GM23338 (cell line): ENCODE measurements around the gene BEST4. TPM values are rescaled to one million over a fixed set of nuclear protein-coding genes. Genes with fewer than 3 reads are reported as not detected.

Source experiments
- ATAC-seq: fragments of 200-7000 bp; cut with Tn5 transposase; 3 replicates; pipeline ENCODE4 v1.9.1; 2020
- DNase-seq: peaks from one replicate; pipeline ENCODE4 v3.0.0-alpha.2; 2015; ENCODE audit warnings: low spot score
- H2AFZ ChIP-seq: fragments of 200-600 bp; sonication (generic); 2 replicates; pipeline ENCODE4 v1.8.0; 2016; ENCODE audit warnings: antibody characterized with exemption, mild to moderate bottlenecking, moderate library complexity
- H3F3A ChIP-seq: fragments of 200-600 bp; sonication (generic); replicated peaks from 2 replicates; pipeline ENCODE4 v1.8.0; 2017; ENCODE audit warnings: antibody characterized with exemption, mixed run types, low read depth
- H3K27ac ChIP-seq: fragments of 200-600 bp; sonication (generic); 2 replicates; pipeline ENCODE4 v1.6.1; 2016; ENCODE audit warnings: low read depth
- H3K27me3 ChIP-seq: fragments of 200-600 bp; sonication (generic); 2 replicates; pipeline ENCODE4 v1.8.0; 2016; ENCODE audit warnings: mild to moderate bottlenecking, mixed run types, moderate library complexity; ENCODE audit not compliant: insufficient read depth
- H3K36me3 ChIP-seq: fragments of 200-600 bp; sonication (generic); 2 replicates; pipeline ENCODE4 v1.8.0; 2016; ENCODE audit warnings: mild to moderate bottlenecking; ENCODE audit not compliant: insufficient read depth
- H3K4me1 ChIP-seq: fragments of 200-600 bp; sonication (generic); 2 replicates; pipeline ENCODE4 v1.8.0; 2016; ENCODE audit warnings: mild to moderate bottlenecking, moderate library complexity; ENCODE audit not compliant: insufficient read depth
- H3K4me2 ChIP-seq: fragments of 200-600 bp; sonication (generic); 2 replicates; pipeline ENCODE4 v1.7.1; 2017; ENCODE audit warnings: mixed run types
- H3K4me3 ChIP-seq: fragments of 200-600 bp; sonication (generic); 2 replicates; pipeline ENCODE4 v1.6.1; 2016; ENCODE audit warnings: mixed run types
- H3K79me2 ChIP-seq: fragments of 200-600 bp; sonication (generic); replicated peaks from 2 replicates; pipeline ENCODE4 v1.8.0; 2017; ENCODE audit warnings: mild to moderate bottlenecking; ENCODE audit not compliant: insufficient read depth
- H3K9me2 ChIP-seq: fragments of 200-600 bp; sonication (generic); 2 replicates; pipeline ENCODE4 v1.8.0; 2017; ENCODE audit not compliant: insufficient read depth
- H4K20me1 ChIP-seq: fragments of 200-600 bp; sonication (generic); replicated peaks from 2 replicates; pipeline ENCODE4 v1.8.0; 2017; ENCODE audit warnings: mild to moderate bottlenecking; ENCODE audit not compliant: insufficient read depth
- H3K27ac Mint-ChIP-seq: 2 replicates; pipeline ENCODE4 v1.8.0; 2020; ENCODE audit warnings: inconsistent platforms, mild to moderate bottlenecking, moderate library complexity, mixed read lengths
- H3K27me3 Mint-ChIP-seq: 3 replicates; pipeline ENCODE4 v1.8.0; 2022; ENCODE audit warnings: low read depth, mild to moderate bottlenecking, moderate library complexity, mixed read lengths, inconsistent platforms; ENCODE audit not compliant: insufficient read depth, poor library complexity
- H3K36me3 Mint-ChIP-seq: 3 replicates; pipeline ENCODE4 v1.8.0; 2021; ENCODE audit warnings: low read depth, mild to moderate bottlenecking, inconsistent platforms, moderate library complexity, mixed read lengths
- H3K4me1 Mint-ChIP-seq: 3 replicates; pipeline ENCODE4 v1.8.0; 2020; ENCODE audit warnings: mild to moderate bottlenecking, inconsistent platforms, mixed read lengths
- H3K4me3 Mint-ChIP-seq: 3 replicates; pipeline ENCODE4 v1.8.0; 2021; ENCODE audit warnings: moderate library complexity, mild to moderate bottlenecking, inconsistent platforms, mixed read lengths
- H3K9me3 Mint-ChIP-seq: 3 replicates; pipeline ENCODE4 v1.8.0; 2020; ENCODE audit warnings: moderate library complexity, mild to moderate bottlenecking, inconsistent platforms, mixed read lengths
- CREB1 ChIP-seq: fragments of 250-450 bp; sonication (Bioruptor Pico); IDR thresholded peaks from 2 replicates; pipeline ENCODE4 v1.5.0; 2020; ENCODE audit warnings: low read depth, mild to moderate bottlenecking, moderate library complexity
- EZH2 ChIP-seq: fragments of 200-600 bp; sonication (generic); IDR thresholded peaks from one replicate; pipeline ENCODE4 v1.8.0; 2017; ENCODE audit warnings: antibody characterized with exemption, mild to moderate bottlenecking, low read depth; ENCODE audit not compliant: unreplicated experiment
- EZH2phosphoT487 ChIP-seq: fragments of 200-600 bp; sonication (generic); IDR thresholded peaks from one replicate; pipeline ENCODE4 v1.8.1; 2018; ENCODE audit warnings: antibody characterized with exemption; ENCODE audit not compliant: unreplicated experiment
- JUNB ChIP-seq: IDR thresholded peaks from one replicate; pipeline ENCODE4 v1.6.1; 2016; ENCODE audit warnings: antibody characterized with exemption; ENCODE audit not compliant: unreplicated experiment
- NANOG ChIP-seq: IDR thresholded peaks from 2 replicates; pipeline ENCODE4 v1.6.1; 2016; ENCODE audit warnings: antibody characterized with exemption, borderline replicate concordance
- POLR2AphosphoS5 ChIP-seq: IDR thresholded peaks from 2 replicates; pipeline ENCODE4 v1.6.1; 2016; ENCODE audit warnings: antibody characterized with exemption, low read depth
- STAT1 ChIP-seq: IDR thresholded peaks from one replicate; pipeline ENCODE4 v1.6.1; 2016; ENCODE audit warnings: antibody characterized with exemption; ENCODE audit not compliant: unreplicated experiment
- ZNF114 ChIP-seq: fragments of 250-450 bp; sonication (Bioruptor Pico); IDR thresholded peaks from 2 replicates; pipeline ENCODE4 v1.5.0; 2020; ENCODE audit warnings: mild to moderate bottlenecking, moderate library complexity
- ZNF331 ChIP-seq: fragments of 250-450 bp; sonication (Bioruptor Pico); IDR thresholded peaks from 2 replicates; pipeline ENCODE4 v1.5.0; 2020; ENCODE audit warnings: low read depth, mild to moderate bottlenecking, moderate library complexity
- polyA plus RNA-seq: library from polyadenylated mRNA; unstranded; fragments of >200 nt; fragmentation: Nextera tagmentation; extraction: Ambion mirVana; gene quantifications from 2 replicates; pipeline ENCODE4 v1.2.1, GENCODE V29; 2016
- total RNA-seq: library from RNA; depleted of rRNA; stranded (reverse); fragments of >200 nt; shearing (Covaris generic); gene quantifications from 2 replicates; pipeline ENCODE4 v1.2.3, GENCODE V29; 2014
- TF ChIP-seq, protein P1 (sequence below): fragments of 250-450 bp; sonication (Bioruptor Pico); IDR thresholded peaks from 2 replicates; pipeline ENCODE4 v1.5.0; 2020; ENCODE audit warnings: mild to moderate bottlenecking, moderate library complexity
- TF ChIP-seq, protein P2 (sequence below): IDR thresholded peaks from 2 replicates; pipeline ENCODE4 v1.6.1; 2016; ENCODE audit warnings: antibody characterized with exemption
- TF ChIP-seq, protein P3 (sequence below): IDR thresholded peaks from one replicate; pipeline ENCODE4 v1.6.1; 2018; ENCODE audit warnings: antibody characterized with exemption; ENCODE audit not compliant: unreplicated experiment
- TF ChIP-seq, protein P4 (sequence below), 2 experiments: fragments of 200-600 bp in 1 of 2; sonication (generic) in 1 of 2; conservative IDR thresholded peaks; 2 replicates each; pipeline versions ENCODE4 v1.5.1 to v1.6.1; 2016 to 2017; ENCODE audit warnings: antibody characterized with exemption in 2 of 2, low read depth in 2 of 2, mild to moderate bottlenecking in 2 of 2, moderate library complexity in 1 of 2

Gene BEST4
- total and polyA plus RNA-seq, 2 experiments from 2014 or later, result 0.63 to 1.6 TPM

DNA sequence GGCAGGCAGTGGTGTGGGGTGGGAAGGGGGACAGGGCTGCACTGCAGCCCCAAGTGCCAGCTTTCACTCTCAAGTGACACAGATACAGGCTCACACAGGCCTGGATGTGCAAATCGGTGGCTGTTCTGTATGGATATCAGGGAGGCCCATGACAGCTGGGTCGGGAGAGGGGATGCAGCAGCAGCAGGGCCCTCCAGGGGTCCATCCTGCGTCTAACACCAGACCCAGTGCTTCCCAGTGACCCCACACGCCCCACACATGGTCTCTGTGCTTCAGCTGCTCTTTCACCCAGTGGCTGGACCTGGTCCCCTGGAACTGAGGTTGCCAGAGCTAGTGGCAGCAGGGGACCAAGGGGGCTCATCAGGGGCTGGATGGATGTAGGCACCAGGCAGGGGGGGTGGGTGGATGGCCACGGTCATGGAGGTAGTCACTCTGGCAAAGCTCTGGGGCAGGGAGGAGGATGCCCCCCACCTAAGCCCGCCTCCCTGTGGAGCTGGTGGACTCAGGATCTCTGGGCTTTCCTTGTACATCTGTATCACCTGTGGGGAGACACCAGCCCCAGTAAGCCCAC lies 34.2 kb upstream of the BEST4 start:
- Histone ChIP-seq H3K27ac (no peak overlapping the region), H3K4me1 (peaks cover 9% of the 10 kb centered on the region), H3K36me3 (no peaks in the 10 kb centered on the region), H3K79me2 (no peaks in the 10 kb centered on the region), H2AFZ (no peak overlapping the region), H4K20me1 (no peaks in the 10 kb centered on the region), H3K27me3 (no peaks in the 10 kb centered on the region), H3K9me2 (no peaks in the 10 kb centered on the region), H3K4me2 (no peak overlapping the region), H3K4me3 (no peak overlapping the region), H3F3A (0 out of 2 replicates have a peak, but pooled peaks cover 3% of the 10 kb centered on the region)
- no peak overlapping the region for H3K4me3 Mint-ChIP-seq
- H3K36me3 Mint-ChIP-seq, result no peaks in the 10 kb centered on the region; the same call in 2 of the 3 replicates
- TF ChIP-seq EZH2phosphoT487 (no peak), JUNB (no peak), EZH2 (no peak), CREB1 (CRISPR knock-in tag) (no peak), POLR2AphosphoS5 (no peak), ZNF114 (no peak), NANOG (no peak), ZNF331 (CRISPR knock-in tag) (no peak), STAT1 (no peak)
- TF ChIP-seq, protein P1, sequence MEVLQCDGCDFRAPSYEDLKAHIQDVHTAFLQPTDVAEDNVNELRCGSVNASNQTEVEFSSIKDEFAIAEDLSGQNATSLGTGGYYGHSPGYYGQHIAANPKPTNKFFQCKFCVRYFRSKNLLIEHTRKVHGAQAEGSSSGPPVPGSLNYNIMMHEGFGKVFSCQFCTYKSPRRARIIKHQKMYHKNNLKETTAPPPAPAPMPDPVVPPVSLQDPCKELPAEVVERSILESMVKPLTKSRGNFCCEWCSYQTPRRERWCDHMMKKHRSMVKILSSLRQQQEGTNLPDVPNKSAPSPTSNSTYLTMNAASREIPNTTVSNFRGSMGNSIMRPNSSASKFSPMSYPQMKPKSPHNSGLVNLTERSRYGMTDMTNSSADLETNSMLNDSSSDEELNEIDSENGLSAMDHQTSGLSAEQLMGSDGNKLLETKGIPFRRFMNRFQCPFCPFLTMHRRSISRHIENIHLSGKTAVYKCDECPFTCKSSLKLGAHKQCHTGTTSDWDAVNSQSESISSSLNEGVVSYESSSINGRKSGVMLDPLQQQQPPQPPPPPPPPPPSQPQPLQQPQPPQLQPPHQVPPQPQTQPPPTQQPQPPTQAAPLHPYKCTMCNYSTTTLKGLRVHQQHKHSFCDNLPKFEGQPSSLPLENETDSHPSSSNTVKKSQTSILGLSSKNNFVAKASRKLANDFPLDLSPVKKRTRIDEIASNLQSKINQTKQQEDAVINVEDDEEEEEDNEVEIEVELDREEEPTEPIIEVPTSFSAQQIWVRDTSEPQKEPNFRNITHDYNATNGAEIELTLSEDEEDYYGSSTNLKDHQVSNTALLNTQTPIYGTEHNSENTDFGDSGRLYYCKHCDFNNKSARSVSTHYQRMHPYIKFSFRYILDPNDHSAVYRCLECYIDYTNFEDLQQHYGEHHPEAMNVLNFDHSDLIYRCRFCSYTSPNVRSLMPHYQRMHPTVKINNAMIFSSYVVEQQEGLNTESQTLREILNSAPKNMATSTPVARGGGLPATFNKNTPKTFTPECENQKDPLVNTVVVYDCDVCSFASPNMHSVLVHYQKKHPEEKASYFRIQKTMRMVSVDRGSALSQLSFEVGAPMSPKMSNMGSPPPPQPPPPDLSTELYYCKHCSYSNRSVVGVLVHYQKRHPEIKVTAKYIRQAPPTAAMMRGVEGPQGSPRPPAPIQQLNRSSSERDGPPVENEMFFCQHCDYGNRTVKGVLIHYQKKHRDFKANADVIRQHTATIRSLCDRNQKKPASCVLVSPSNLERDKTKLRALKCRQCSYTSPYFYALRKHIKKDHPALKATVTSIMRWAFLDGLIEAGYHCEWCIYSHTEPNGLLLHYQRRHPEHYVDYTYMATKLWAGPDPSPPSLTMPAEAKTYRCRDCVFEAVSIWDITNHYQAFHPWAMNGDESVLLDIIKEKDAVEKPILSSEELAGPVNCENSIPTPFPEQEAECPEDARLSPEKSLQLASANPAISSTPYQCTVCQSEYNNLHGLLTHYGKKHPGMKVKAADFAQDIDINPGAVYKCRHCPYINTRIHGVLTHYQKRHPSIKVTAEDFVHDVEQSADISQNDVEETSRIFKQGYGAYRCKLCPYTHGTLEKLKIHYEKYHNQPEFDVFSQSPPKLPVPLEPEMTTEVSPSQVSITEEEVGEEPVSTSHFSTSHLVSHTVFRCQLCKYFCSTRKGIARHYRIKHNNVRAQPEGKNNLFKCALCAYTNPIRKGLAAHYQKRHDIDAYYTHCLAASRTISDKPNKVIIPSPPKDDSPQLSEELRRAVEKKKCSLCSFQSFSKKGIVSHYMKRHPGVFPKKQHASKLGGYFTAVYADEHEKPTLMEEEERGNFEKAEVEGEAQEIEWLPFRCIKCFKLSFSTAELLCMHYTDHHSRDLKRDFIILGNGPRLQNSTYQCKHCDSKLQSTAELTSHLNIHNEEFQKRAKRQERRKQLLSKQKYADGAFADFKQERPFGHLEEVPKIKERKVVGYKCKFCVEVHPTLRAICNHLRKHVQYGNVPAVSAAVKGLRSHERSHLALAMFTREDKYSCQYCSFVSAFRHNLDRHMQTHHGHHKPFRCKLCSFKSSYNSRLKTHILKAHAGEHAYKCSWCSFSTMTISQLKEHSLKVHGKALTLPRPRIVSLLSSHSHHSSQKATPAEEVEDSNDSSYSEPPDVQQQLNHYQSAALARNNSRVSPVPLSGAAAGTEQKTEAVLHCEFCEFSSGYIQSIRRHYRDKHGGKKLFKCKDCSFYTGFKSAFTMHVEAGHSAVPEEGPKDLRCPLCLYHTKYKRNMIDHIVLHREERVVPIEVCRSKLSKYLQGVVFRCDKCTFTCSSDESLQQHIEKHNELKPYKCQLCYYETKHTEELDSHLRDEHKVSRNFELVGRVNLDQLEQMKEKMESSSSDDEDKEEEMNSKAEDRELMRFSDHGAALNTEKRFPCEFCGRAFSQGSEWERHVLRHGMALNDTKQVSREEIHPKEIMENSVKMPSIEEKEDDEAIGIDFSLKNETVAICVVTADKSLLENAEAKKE (CRISPR knock-in tag), result no peak
- TF ChIP-seq, protein P2, sequence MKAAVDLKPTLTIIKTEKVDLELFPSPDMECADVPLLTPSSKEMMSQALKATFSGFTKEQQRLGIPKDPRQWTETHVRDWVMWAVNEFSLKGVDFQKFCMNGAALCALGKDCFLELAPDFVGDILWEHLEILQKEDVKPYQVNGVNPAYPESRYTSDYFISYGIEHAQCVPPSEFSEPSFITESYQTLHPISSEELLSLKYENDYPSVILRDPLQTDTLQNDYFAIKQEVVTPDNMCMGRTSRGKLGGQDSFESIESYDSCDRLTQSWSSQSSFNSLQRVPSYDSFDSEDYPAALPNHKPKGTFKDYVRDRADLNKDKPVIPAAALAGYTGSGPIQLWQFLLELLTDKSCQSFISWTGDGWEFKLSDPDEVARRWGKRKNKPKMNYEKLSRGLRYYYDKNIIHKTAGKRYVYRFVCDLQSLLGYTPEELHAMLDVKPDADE, result no peak
- TF ChIP-seq, protein P3, sequence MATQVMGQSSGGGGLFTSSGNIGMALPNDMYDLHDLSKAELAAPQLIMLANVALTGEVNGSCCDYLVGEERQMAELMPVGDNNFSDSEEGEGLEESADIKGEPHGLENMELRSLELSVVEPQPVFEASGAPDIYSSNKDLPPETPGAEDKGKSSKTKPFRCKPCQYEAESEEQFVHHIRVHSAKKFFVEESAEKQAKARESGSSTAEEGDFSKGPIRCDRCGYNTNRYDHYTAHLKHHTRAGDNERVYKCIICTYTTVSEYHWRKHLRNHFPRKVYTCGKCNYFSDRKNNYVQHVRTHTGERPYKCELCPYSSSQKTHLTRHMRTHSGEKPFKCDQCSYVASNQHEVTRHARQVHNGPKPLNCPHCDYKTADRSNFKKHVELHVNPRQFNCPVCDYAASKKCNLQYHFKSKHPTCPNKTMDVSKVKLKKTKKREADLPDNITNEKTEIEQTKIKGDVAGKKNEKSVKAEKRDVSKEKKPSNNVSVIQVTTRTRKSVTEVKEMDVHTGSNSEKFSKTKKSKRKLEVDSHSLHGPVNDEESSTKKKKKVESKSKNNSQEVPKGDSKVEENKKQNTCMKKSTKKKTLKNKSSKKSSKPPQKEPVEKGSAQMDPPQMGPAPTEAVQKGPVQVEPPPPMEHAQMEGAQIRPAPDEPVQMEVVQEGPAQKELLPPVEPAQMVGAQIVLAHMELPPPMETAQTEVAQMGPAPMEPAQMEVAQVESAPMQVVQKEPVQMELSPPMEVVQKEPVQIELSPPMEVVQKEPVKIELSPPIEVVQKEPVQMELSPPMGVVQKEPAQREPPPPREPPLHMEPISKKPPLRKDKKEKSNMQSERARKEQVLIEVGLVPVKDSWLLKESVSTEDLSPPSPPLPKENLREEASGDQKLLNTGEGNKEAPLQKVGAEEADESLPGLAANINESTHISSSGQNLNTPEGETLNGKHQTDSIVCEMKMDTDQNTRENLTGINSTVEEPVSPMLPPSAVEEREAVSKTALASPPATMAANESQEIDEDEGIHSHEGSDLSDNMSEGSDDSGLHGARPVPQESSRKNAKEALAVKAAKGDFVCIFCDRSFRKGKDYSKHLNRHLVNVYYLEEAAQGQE, result no peak
- TF ChIP-seq, protein P4, sequence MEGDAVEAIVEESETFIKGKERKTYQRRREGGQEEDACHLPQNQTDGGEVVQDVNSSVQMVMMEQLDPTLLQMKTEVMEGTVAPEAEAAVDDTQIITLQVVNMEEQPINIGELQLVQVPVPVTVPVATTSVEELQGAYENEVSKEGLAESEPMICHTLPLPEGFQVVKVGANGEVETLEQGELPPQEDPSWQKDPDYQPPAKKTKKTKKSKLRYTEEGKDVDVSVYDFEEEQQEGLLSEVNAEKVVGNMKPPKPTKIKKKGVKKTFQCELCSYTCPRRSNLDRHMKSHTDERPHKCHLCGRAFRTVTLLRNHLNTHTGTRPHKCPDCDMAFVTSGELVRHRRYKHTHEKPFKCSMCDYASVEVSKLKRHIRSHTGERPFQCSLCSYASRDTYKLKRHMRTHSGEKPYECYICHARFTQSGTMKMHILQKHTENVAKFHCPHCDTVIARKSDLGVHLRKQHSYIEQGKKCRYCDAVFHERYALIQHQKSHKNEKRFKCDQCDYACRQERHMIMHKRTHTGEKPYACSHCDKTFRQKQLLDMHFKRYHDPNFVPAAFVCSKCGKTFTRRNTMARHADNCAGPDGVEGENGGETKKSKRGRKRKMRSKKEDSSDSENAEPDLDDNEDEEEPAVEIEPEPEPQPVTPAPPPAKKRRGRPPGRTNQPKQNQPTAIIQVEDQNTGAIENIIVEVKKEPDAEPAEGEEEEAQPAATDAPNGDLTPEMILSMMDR (conservative IDR thresholded peaks at IDR 0.05; ENCODE audit: low read depth in 2 of 2), result no peak
- peaks cover 16% of the 10 kb centered on the region for H3K4me1 Mint-ChIP-seq
- no peak overlapping the region for H3K27ac Mint-ChIP-seq
- H3K27me3 Mint-ChIP-seq, result peaks cover 20% of the 10 kb centered on the region
- ATAC-seq (no peak), DNase-seq (no peak)
- H3K9me3 Mint-ChIP-seq, result no peaks in the 10 kb centered on the region
